ENCODE data around the gene NRXN3.

NRXN3 gene

DNA sequence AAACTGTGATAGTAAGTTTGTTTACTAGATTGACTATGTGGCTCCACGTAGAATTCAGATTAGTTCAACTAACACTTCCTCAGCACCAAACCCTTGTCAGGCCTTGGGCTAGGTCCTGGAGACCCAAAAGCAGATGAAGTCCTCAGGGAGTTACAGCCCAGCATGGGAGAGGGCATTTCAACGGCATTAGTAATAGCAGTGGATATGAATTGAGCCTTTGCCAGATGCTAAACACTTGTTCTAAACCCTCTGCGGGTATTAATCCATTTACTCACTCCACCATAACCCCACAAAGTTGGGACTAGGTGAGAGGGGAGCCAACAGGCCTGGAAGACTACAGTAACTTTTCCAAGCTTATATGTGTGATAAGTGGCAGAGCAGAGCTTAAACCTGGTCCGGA lies 1326.5 kb downstream of the NRXN3 start:
- no peaks in the 10 kb centered on the region for H3K36me3 ChIP-seq (ENCODE audit: control insufficient read depth, insufficient read depth, low read length)
- H3K4me3 ChIP-seq (ENCODE audit: insufficient read depth, low read depth, low read length, poor library complexity, severe bottlenecking) = no peak overlapping the region
- no peaks in the 10 kb centered on the region for H3K27me3 ChIP-seq (replicated peaks; ENCODE audit: control insufficient read depth, insufficient read depth, low read length, poor library complexity, severe bottlenecking)
- no peaks in the 10 kb centered on the region for H3K9me3 ChIP-seq (ENCODE audit: control insufficient read depth, low read length)
- H3K27ac ChIP-seq (ENCODE audit: insufficient read depth, low read length, poor library complexity, severe bottlenecking) = no peak overlapping the region
- H3K4me1 ChIP-seq (ENCODE audit: control insufficient read depth, insufficient read depth, low read length, poor library complexity, severe bottlenecking) = no peaks in the 10 kb centered on the region
- no peak for DNase-seq

DNA sequence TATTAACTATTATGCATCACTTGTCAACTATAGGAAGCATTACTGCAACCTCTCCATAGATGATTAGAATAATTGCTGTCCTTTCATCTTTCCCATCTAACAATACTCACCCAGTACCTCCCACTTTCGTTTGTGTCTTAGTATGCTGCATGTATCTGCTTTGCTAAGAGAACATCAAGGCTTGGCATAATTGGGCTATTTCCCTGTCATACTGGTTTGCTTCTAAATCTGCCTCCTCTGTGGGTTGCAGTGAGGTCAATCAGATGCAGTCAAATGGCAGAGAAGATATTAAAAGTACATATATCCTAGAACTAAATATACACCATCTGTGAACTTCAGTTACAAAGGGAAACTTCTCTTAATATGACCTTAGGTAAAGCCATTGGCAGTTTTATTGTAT lies 1330.3 kb downstream of the NRXN3 start:
- H3K36me3 ChIP-seq (ENCODE audit: control insufficient read depth, insufficient read depth, low read length) = no peaks in the 10 kb centered on the region
- DNase-seq = no peak
- H3K27ac ChIP-seq (ENCODE audit: insufficient read depth, low read length, poor library complexity, severe bottlenecking) = no peak overlapping the region
- H3K9me3 ChIP-seq (ENCODE audit: control insufficient read depth, low read length) = no peaks in the 10 kb centered on the region
- H3K4me3 ChIP-seq (ENCODE audit: insufficient read depth, low read depth, low read length, poor library complexity, severe bottlenecking) = no peak overlapping the region
- no peaks in the 10 kb centered on the region for H3K4me1 ChIP-seq (ENCODE audit: control insufficient read depth, insufficient read depth, low read length, poor library complexity, severe bottlenecking)
- no peaks in the 10 kb centered on the region for H3K27me3 ChIP-seq (replicated peaks; ENCODE audit: control insufficient read depth, insufficient read depth, low read length, poor library complexity, severe bottlenecking)

DNA sequence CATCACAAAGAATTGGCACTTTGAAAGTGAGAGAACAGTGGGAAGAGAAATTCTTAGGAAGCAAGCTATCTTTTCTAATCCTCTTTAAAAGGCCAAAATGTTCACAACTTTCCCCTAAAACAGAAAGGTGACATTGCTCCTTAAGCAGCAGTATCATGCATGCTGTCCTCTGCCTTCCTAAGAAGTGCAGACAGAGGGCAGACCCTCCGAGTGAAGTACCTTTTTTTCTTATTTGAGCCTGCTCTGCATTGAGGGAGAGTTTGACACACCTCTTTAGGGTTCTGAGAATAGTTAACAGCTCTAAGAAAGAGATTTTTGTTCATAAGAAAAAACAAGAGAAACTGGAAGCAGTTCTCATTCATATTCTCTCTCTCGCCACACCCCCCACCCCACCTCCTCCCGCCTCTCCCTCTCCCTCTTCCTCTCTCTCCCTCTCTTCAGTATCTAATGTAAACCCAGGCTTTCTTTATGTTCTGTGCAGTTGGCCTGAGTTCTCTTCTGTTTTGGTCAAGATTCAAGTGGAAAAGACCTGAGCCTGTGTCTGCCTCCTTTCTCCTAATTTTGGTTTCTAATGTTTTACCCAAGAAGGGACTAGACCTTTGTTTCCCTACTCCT lies 1332.1 kb downstream of the NRXN3 start:
- Histone ChIP-seq H3K27me3 (replicated peaks; ENCODE audit: control insufficient read depth, insufficient read depth, low read length, poor library complexity, severe bottlenecking) (no peaks in the 10 kb centered on the region), H3K4me3 (ENCODE audit: insufficient read depth, low read depth, low read length, poor library complexity, severe bottlenecking) (no peak overlapping the region), H3K36me3 (ENCODE audit: control insufficient read depth, insufficient read depth, low read length) (no peaks in the 10 kb centered on the region), H3K27ac (ENCODE audit: insufficient read depth, low read length, poor library complexity, severe bottlenecking) (no peak overlapping the region), H3K9me3 (ENCODE audit: control insufficient read depth, low read length) (no peaks in the 10 kb centered on the region), H3K4me1 (ENCODE audit: control insufficient read depth, insufficient read depth, low read length, poor library complexity, severe bottlenecking) (no peaks in the 10 kb centered on the region)
- DNase-seq = no peak

DNA sequence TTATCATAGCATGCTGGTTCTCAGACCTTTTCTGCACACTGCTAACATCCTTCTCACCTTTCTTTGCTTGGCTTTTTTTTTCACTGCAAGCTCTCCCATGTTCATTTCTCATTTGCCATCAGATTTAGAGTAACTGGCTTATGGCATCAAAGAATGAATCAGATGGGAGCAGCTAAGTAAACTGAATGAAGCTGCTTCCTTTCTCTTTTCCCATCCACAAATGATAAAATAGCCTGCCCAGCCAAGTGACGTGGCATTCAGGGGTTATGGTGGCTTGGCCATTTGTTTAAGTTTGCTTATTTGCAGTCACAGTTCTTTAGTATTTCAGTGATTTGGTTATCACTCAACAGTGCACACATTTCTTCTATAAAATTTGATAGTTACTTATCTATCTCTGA lies 1332.6 kb downstream of the NRXN3 start:
- Histone ChIP-seq H3K9me3 (ENCODE audit: control insufficient read depth, low read length) (no peaks in the 10 kb centered on the region), H3K4me1 (ENCODE audit: control insufficient read depth, insufficient read depth, low read length, poor library complexity, severe bottlenecking) (no peaks in the 10 kb centered on the region), H3K27ac (ENCODE audit: insufficient read depth, low read length, poor library complexity, severe bottlenecking) (no peak overlapping the region), H3K36me3 (ENCODE audit: control insufficient read depth, insufficient read depth, low read length) (no peaks in the 10 kb centered on the region), H3K4me3 (ENCODE audit: insufficient read depth, low read depth, low read length, poor library complexity, severe bottlenecking) (no peak overlapping the region), H3K27me3 (replicated peaks; ENCODE audit: control insufficient read depth, insufficient read depth, low read length, poor library complexity, severe bottlenecking) (no peaks in the 10 kb centered on the region)
- DNase-seq = no peak

DNA sequence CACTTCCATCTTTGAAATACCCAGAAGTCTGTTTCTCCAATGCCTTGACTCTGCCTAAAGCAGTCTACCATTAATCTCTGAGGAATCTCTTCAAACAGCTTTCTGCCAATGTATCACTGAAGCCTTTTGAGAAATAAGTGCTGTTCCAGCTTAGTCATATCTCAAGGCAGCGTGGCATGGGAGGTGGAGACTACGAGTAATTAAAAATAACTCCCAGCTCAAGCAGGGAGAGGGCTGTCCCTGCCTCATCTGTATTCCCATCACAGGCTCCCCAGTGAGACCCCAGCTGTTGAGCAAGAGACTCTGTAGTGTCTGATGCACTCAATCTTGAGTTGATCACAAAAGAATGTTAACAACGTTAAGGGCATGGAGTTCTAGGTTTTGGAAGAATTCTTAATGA lies 1340.5 kb downstream of the NRXN3 start:
- DNase-seq = no peak

DNA sequence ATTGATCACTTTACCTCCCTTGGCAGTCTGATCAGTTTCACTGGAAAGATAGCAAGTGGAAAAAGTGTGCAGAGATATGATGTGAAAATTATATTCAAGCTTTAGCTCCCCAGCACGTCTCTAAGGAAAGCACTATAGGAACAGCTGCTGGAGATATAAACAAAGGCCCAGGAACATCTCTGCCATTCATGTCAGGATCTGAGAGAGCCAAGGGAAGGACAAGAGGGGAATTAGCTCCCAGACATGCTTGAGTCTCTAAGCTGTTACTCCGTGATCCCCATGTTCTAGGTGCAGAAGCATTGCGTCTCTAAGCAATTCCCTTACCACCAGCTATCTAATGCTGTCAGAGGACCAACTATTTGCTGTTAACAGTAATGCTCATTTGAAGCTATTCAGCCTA lies 1341.0 kb downstream of the NRXN3 start:
- no peak overlapping the region for H3K4me3 ChIP-seq (ENCODE audit: insufficient read depth, low read depth, low read length, poor library complexity, severe bottlenecking)
- DNase-seq = no peak
- no peaks in the 10 kb centered on the region for H3K27me3 ChIP-seq (replicated peaks; ENCODE audit: control insufficient read depth, insufficient read depth, low read length, poor library complexity, severe bottlenecking)
- H3K36me3 ChIP-seq (ENCODE audit: control insufficient read depth, insufficient read depth, low read length) = no peaks in the 10 kb centered on the region
- no peak overlapping the region for H3K27ac ChIP-seq (ENCODE audit: insufficient read depth, low read length, poor library complexity, severe bottlenecking)
- H3K9me3 ChIP-seq (ENCODE audit: control insufficient read depth, low read length) = no peaks in the 10 kb centered on the region
- no peaks in the 10 kb centered on the region for H3K4me1 ChIP-seq (ENCODE audit: control insufficient read depth, insufficient read depth, low read length, poor library complexity, severe bottlenecking)

More for the DNA sequence above, 1340.5 kb downstream of the NRXN3 start:
- no peaks in the 10 kb centered on the region for H3K27me3 ChIP-seq (replicated peaks; ENCODE audit: control insufficient read depth, insufficient read depth, low read length, poor library complexity, severe bottlenecking)
- no peaks in the 10 kb centered on the region for H3K9me3 ChIP-seq (ENCODE audit: control insufficient read depth, low read length)
- no peak overlapping the region for H3K27ac ChIP-seq (ENCODE audit: insufficient read depth, low read length, poor library complexity, severe bottlenecking)
- no peak overlapping the region for H3K4me3 ChIP-seq (ENCODE audit: insufficient read depth, low read depth, low read length, poor library complexity, severe bottlenecking)
- no peaks in the 10 kb centered on the region for H3K36me3 ChIP-seq (ENCODE audit: control insufficient read depth, insufficient read depth, low read length)
- no peaks in the 10 kb centered on the region for H3K4me1 ChIP-seq (ENCODE audit: control insufficient read depth, insufficient read depth, low read length, poor library complexity, severe bottlenecking)

DNA sequence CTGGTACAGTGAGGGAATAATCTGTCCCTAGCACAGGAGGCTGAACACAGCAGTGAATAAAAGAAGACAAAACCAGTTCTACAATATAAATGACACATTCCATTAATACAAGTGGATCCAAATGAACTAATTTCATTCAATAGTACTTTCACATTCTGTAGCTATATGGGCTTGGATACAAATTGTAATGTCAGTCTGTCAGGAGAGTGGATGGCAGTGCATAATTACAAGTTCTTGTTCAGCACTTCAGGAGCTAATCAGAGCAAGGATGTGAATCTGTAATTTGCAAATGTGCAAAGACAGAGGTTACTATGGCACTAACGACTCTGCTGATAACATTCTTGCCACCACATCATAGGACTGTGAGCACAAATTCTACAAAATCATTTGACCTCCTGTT lies 1343.3 kb downstream of the NRXN3 start:
- Histone ChIP-seq H3K9me3 (ENCODE audit: control insufficient read depth, low read length) (no peaks in the 10 kb centered on the region), H3K27ac (ENCODE audit: insufficient read depth, low read length, poor library complexity, severe bottlenecking) (no peak overlapping the region), H3K36me3 (ENCODE audit: control insufficient read depth, insufficient read depth, low read length) (no peaks in the 10 kb centered on the region), H3K27me3 (replicated peaks; ENCODE audit: control insufficient read depth, insufficient read depth, low read length, poor library complexity, severe bottlenecking) (no peaks in the 10 kb centered on the region), H3K4me3 (ENCODE audit: insufficient read depth, low read depth, low read length, poor library complexity, severe bottlenecking) (no peak overlapping the region), H3K4me1 (ENCODE audit: control insufficient read depth, insufficient read depth, low read length, poor library complexity, severe bottlenecking) (no peaks in the 10 kb centered on the region)
- no peak for DNase-seq

DNA sequence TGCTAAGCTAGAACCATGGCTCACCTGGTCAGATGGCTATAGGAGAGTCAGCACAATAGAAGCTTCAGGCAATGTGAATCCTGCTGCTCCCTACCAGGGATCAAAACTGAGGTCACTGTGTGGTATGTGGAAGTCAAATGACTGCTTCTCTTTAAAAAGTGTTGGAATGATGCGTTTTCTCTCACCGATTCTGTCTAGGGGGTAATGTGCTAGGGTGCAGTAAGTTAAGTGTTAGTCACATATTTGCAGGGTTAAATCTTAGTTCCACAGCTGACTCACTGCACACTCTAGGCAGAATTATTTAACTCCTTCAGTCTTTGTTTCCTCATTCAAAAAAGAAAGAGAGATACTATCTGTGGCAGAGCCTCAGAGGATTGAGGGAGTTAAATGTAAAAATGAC lies 1344.5 kb downstream of the NRXN3 start:
- H3K36me3 ChIP-seq (ENCODE audit: control insufficient read depth, insufficient read depth, low read length) = no peaks in the 10 kb centered on the region
- no peaks in the 10 kb centered on the region for H3K4me1 ChIP-seq (ENCODE audit: control insufficient read depth, insufficient read depth, low read length, poor library complexity, severe bottlenecking)
- no peak overlapping the region for H3K27ac ChIP-seq (ENCODE audit: insufficient read depth, low read length, poor library complexity, severe bottlenecking)
- no peak for DNase-seq
- no peak overlapping the region for H3K4me3 ChIP-seq (ENCODE audit: insufficient read depth, low read depth, low read length, poor library complexity, severe bottlenecking)
- H3K27me3 ChIP-seq (replicated peaks; ENCODE audit: control insufficient read depth, insufficient read depth, low read length, poor library complexity, severe bottlenecking) = no peaks in the 10 kb centered on the region
- H3K9me3 ChIP-seq (ENCODE audit: control insufficient read depth, low read length) = no peaks in the 10 kb centered on the region

DNA sequence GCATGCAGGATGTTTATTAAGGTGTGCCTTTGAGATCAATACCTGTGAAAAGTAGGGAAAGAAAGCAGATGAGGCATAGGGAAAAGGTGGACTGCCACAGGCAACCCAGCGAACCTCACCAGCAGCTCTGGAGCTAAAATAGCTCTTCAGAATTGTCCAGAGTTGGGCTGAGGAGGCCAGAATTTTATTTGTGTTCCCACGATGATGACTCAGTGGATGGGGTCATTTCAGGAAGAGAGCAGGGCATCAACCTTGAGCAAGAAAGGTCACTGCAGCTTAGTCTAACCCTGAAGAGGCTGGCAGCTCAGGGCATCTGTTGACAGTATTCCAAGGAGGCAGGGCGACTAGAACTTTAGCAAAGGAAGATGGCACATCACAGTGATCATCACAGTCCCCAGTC lies 1345.0 kb downstream of the NRXN3 start:
- DNase-seq = no peak
- H3K27me3 ChIP-seq (replicated peaks; ENCODE audit: control insufficient read depth, insufficient read depth, low read length, poor library complexity, severe bottlenecking) = no peaks in the 10 kb centered on the region
- H3K27ac ChIP-seq (ENCODE audit: insufficient read depth, low read length, poor library complexity, severe bottlenecking) = no peak overlapping the region
- no peaks in the 10 kb centered on the region for H3K4me1 ChIP-seq (ENCODE audit: control insufficient read depth, insufficient read depth, low read length, poor library complexity, severe bottlenecking)
- H3K4me3 ChIP-seq (ENCODE audit: insufficient read depth, low read depth, low read length, poor library complexity, severe bottlenecking) = no peak overlapping the region
- H3K36me3 ChIP-seq (ENCODE audit: control insufficient read depth, insufficient read depth, low read length) = no peaks in the 10 kb centered on the region
- H3K9me3 ChIP-seq (ENCODE audit: control insufficient read depth, low read length) = no peaks in the 10 kb centered on the region

DNA sequence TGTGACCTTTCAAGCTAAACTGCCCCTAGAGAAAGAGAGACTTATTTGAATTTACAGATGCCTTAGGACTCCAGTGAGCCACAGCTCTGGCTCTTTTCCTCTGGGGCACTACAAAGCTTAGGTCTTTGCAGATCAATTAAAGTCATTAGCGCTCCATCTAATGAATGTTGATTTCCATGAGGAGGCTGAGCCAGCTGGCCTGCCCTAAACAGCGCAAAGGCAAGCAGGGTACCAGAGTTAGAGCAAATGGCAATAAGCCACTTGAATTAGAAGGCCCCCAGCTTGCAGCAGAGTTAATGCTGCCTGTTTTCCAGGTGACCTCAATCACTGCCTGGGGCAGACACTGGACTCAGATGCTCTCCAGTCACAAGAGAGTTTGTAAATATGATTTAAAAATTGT lies 1345.8 kb downstream of the NRXN3 start:
- Histone ChIP-seq H3K4me3 (ENCODE audit: insufficient read depth, low read depth, low read length, poor library complexity, severe bottlenecking) (no peak overlapping the region), H3K36me3 (ENCODE audit: control insufficient read depth, insufficient read depth, low read length) (no peaks in the 10 kb centered on the region), H3K4me1 (ENCODE audit: control insufficient read depth, insufficient read depth, low read length, poor library complexity, severe bottlenecking) (no peaks in the 10 kb centered on the region), H3K27ac (ENCODE audit: insufficient read depth, low read length, poor library complexity, severe bottlenecking) (no peak overlapping the region), H3K27me3 (replicated peaks; ENCODE audit: control insufficient read depth, insufficient read depth, low read length, poor library complexity, severe bottlenecking) (no peaks in the 10 kb centered on the region), H3K9me3 (ENCODE audit: control insufficient read depth, low read length) (no peaks in the 10 kb centered on the region)
- no peak for DNase-seq

DNA sequence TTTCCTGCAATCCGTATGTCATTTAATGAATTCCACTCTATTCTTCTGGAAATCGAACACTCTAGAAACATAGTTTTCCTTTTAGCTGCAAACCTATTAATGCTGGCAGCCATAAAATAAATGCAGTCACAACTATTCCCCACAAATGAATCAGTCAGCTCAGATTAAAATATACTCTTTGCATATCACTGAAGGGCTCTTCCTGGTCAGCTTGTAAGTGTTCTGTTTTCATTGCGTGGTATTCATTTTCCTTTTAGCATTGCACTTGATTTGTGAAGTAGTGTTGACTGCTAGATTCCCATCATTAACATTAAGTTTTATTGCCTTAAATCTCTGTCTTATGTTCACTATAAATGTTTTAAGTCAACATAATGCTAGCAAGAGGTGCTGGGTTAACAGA lies 1355.2 kb downstream of the NRXN3 start:
- DNase-seq = no peak
- Histone ChIP-seq H3K4me1 (ENCODE audit: control insufficient read depth, insufficient read depth, low read length, poor library complexity, severe bottlenecking) (no peaks in the 10 kb centered on the region), H3K36me3 (ENCODE audit: control insufficient read depth, insufficient read depth, low read length) (no peaks in the 10 kb centered on the region), H3K4me3 (ENCODE audit: insufficient read depth, low read depth, low read length, poor library complexity, severe bottlenecking) (no peak overlapping the region), H3K9me3 (ENCODE audit: control insufficient read depth, low read length) (no peaks in the 10 kb centered on the region), H3K27me3 (replicated peaks; ENCODE audit: control insufficient read depth, insufficient read depth, low read length, poor library complexity, severe bottlenecking) (no peaks in the 10 kb centered on the region), H3K27ac (ENCODE audit: insufficient read depth, low read length, poor library complexity, severe bottlenecking) (no peak overlapping the region)

All from effector memory CD4-positive, alpha-beta T cell (primary cell).